ENCODE measurements around the gene FADS6.

DNA sequence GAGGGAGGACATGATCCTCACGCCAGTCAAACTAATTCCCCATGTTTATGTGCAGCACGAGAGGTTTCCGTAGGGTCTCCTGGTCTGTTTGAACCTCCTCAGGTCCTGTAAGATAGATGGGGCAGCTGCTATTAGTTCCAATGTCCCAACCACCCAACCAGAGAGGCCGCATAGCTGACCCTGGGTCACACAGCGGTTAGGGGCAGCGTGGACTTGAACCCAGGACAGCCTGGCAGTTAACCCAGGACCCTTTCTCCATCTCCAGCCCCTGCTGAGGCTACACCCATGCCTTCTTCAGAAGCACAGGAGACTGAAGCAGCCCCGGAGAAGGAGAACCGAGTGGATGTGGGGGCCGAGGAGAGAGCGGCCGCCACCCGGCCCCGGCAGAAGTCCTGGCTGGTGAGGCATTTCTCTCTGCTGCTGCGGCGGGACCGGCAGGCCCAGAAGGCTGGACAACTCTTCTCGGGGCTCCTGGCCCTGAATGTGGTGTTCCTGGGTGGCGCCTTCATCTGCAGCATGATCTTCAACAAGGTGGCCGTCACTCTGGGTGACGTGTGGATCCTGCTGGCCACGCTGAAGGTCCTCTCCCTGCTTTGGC, 47.8 kb upstream of the FADS6 start:
- TF ChIP-seq, protein P1, sequence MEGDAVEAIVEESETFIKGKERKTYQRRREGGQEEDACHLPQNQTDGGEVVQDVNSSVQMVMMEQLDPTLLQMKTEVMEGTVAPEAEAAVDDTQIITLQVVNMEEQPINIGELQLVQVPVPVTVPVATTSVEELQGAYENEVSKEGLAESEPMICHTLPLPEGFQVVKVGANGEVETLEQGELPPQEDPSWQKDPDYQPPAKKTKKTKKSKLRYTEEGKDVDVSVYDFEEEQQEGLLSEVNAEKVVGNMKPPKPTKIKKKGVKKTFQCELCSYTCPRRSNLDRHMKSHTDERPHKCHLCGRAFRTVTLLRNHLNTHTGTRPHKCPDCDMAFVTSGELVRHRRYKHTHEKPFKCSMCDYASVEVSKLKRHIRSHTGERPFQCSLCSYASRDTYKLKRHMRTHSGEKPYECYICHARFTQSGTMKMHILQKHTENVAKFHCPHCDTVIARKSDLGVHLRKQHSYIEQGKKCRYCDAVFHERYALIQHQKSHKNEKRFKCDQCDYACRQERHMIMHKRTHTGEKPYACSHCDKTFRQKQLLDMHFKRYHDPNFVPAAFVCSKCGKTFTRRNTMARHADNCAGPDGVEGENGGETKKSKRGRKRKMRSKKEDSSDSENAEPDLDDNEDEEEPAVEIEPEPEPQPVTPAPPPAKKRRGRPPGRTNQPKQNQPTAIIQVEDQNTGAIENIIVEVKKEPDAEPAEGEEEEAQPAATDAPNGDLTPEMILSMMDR (IDR thresholded peaks at IDR 0.05; ENCODE audit: low read length): no peak
- TF ChIP-seq EZH2 (optimal IDR thresholded peaks at IDR 0.05; ENCODE audit: low read depth, low read length) (no peak), EZH2phosphoT487 (IDR thresholded peaks at IDR 0.05; ENCODE audit: low read length) (no peak)
